ENCODE results near the gene CDCA8.
A peak's percentile ranks its signal among the peaks of the same experiment; 100 is the strongest.
"Not testable (repeated sequence)": the region's sequence is repeated elsewhere in the genome, so short reads cannot be mapped to it uniquely, and the experiment has no call there.

The CDCA8 gene

DNA sequence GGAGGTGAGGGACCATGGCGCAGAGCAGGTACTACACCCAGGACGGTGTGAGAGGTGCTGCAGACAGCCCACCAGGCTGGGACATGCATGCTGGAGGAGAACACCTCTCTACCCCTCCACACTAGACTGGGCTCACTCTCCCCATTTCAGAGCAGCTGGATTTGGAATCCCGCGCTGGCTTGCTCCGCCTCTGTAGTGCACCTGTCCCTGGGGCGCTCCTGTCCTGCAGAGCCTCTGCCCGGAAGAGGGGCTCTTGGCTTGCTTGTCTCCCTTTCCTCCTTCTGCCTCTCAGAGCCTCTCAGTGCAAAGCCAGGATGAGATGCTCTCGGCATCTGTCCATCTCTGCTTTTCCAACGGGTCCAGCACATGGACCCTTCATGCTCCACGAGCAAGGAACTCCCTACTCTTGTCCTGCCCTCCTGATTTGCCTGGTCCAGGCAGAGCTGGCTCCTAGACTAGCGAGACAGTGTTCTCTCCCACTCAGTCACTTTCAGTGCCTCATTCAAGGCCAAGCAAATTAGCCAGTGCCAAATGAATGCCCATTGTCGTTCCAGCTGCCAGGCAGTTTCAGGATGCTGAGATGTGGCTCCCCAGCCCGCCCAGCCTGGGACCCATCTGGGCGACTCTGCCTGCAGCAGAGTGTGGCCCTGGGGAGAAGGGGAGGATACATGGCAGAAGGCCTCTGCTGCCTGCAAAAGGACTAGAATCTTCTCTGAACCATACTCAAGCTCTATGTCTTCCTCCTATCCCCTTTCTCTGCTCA, 33.7 kb downstream of the CDCA8 start:
- DNase-seq: no peak
- in situ Hi-C loops (cut with HindIII; ENCODE audit: low pct_ligation_motif_present, low pct_unique_long_range_greater_than_20kb, low sequenced_read_pairs): no loop called here

DNA sequence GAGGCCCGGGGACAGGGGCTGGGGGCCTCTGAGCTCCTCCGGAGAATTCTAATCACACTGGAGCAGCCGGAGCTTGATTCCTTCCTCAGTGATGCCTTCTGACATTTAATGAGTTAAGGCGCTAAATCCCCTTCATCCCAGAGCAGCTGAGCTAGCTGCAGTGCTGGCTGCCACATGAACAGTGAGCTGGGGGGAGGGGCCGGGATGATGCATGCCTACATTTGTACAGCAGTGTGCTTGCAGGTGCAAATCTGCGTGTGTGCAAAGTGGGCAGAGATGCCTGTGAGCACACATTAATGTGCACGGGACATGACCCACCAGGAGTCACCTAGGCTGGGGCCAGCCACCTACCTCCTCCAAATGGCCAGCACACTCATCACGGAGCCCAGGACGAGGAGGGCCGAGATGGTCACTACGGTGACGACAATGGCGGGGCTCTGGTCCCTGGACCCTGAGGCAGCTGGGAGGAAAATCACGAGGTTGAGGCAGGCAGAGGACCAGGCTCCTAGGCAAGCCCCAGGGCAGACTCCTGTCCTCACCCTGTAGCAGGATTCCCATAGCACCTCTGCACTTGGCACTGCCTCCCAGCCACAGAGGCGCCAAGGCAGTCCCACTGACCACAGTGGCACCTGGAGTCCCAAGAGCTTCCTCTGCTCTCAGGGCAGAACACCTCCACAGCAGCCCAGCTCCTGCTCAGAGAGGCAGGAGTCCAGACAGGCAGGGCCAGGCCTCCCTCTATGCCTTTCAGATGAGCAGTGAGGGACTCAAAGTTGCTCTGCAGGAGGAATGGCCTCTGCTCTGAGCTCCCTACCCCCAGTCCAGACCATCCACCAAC, 34.7 kb downstream of the CDCA8 start:
- in situ Hi-C loops (cut with HindIII; ENCODE audit: low pct_ligation_motif_present, low pct_unique_long_range_greater_than_20kb, low sequenced_read_pairs): no loop called here
- no peak for DNase-seq

DNA sequence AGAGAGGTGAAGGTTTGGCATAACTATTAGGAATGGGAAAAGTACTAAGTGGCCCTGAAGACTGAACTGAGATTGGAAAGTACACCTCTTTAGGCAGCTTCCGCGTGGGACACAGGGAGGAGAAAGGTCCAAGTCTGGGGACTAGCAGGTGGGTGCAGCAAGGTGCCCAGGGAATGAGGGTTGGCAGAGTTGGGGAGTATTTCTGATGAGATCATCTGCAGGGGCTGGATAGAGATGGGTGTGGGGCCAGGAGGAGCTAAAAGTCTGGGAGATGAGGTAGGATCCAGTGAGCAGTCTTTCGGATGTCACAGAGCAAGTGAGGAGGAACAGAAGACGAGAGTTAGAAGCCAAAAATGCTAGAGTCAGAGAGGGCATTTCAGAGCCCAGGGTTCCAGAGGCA, 36.1 kb downstream of the CDCA8 start:
- DNase-seq: no peak
- in situ Hi-C loops (cut with HindIII; ENCODE audit: low pct_ligation_motif_present, low pct_unique_long_range_greater_than_20kb, low sequenced_read_pairs): no loop called here

DNA sequence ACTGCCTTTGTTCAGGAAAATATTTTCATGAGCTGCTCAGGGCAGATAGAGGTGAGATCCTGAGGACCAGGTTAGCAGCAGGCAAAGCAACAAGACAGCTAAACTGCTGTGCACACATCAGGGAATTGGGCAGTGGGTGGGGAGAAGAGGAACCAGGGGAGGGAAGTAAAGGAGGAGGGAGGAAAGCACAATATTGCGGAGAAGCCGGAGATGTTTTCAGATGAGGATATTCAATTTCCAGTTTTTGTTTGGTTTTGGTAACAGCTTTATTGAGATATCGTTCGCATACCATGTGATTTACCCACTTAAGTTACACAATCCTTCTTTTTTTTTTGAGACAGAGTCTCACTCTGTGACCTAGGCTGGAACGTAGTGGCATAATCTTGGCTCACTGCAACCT, 38.1 kb downstream of the CDCA8 start:
- in situ Hi-C loops (cut with HindIII; ENCODE audit: low pct_ligation_motif_present, low pct_unique_long_range_greater_than_20kb, low sequenced_read_pairs): no loop called here
- no peak for DNase-seq

DNA sequence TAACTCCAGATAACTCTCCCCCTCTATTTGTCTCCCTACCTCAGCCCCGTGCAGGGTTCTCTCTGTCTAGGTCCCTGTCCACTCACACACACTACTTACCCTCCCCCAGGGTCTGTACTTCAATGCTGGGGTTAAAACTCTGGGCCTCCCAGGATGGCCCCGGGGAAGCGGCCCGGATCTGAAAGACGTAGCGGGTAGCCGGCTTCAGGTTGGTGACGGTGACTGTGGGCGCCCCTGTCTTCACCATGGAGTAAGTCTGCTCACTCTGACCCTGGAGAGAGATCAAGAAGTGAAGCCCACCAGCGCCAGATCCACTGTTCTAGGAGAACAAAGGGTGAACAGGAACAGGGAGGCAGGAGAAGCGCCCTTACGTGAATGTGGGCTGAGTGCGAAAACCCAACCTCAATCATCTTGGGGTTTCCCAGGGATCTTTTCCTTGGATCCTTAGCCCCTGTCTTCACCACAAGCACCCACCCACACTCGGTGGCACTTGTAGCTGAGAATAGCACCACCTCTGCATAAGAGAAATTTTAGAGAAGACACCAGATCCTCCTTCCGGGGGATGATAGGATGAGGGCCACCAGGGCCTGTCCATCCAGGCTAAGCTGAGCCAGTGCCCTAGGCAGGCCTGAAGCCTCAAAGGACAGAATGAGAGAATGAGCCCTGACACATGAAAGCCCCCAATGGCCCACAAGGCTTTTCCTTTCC, 39.1 kb downstream of the CDCA8 start:
- in situ Hi-C loops (cut with HindIII; ENCODE audit: low pct_ligation_motif_present, low pct_unique_long_range_greater_than_20kb, low sequenced_read_pairs): no loop called here
- no peak for DNase-seq

DNA sequence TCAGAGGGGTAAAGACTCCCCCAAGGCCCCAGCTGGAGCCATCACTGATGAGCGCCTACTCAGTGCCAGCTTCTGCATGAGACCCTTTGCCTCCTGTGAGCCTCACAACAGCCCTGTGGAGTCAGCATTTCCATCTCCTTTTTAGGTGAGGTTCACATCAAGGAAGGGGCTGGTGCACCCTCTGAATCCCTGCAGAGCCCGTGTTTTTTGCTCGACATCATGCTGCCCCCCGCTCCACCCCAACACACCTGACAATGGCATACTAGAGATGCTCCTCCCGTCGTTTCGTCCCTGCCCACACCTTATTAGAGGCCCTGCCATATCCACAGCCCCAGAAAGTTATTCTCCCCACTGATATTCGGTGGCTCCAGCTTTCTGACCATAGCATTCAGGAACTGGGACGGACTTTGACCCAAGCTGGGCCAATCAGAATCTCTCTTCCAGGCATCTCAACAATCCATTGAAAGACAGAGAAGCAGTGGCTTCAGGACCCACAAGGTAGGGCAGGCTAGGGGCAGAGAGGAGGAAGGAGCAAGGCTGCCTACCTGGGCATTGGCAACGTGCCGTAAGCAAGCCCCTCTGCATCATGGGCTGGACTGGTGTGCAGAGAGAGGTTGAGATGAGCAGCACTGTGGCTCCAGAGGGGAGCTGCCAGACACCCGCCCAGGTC, 39.9 kb downstream of the CDCA8 start:
- in situ Hi-C loops (cut with HindIII; ENCODE audit: low pct_ligation_motif_present, low pct_unique_long_range_greater_than_20kb, low sequenced_read_pairs): no loop called here

DNA sequence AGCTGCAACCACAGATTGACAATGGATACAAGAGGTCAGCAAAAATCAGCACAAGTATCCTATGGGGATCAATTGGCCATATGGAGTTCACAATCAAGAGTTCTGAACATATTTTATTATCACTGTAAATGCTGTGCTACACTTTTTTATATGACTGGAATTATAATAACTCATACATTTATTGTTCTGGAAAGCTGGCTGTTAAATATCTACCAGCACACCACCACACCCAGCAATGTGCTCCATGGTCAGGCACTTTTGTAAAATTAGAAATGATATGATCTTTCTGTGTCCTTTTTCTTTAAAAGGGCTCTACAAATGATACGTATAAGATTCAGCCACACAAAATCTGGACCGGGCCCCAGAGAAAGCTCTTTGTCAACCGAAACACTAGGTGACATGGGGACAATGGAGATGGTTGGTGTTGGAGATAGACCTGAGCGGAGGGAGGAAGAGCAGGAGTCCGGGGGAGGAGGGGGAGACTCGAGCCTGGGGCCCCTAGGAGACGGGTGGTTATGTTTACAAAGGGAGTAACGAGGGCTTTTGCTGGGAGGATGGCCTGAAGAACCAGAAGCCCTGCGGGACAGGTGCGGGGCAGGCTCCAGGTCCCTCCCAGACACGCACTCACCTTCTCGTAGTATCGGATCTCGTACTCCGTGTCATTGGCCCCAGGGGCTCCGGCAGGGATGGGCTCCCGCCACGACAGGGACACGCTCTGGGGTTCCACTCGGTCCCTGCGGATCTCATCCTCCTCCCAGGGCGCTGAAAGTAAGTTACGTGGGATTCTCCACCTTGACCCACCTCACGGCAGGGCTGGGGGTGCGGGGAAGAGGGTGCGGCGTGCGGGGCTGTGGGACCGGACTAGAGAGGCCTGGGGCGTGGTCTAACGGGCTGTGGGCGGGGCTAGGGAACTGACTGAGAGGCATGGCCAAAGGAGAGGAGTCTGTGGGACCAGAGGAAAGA, 42.6 kb downstream of the CDCA8 start:
- in situ Hi-C loops (cut with HindIII; ENCODE audit: low pct_ligation_motif_present, low pct_unique_long_range_greater_than_20kb, low sequenced_read_pairs): no loop called here
- DNase-seq: no peak

More for the DNA sequence above, 39.9 kb downstream of the CDCA8 start:
- DNase-seq: no peak

DNA sequence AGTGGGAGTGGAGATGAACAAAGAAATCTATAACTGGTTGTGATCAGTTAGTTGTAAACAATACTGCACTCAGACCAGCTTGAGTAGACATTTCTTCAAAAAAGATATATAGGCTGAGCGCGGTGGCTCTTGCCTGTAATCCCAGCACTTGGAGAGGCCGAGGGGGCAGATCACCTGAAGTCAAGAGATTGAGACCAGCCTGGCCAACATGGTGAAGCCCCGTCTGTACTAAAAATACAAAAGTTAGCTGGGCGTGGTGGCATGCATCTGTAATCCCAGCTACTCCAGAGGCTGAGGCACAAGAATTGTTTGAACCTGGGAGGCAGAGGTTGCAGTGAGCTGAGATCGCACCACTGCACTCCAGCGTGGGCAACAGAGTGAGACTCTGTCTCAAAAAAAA, 45.7 kb downstream of the CDCA8 start:
- in situ Hi-C loops (cut with HindIII; ENCODE audit: low pct_ligation_motif_present, low pct_unique_long_range_greater_than_20kb, low sequenced_read_pairs); DNase-seq: not testable (repeated sequence)

DNA sequence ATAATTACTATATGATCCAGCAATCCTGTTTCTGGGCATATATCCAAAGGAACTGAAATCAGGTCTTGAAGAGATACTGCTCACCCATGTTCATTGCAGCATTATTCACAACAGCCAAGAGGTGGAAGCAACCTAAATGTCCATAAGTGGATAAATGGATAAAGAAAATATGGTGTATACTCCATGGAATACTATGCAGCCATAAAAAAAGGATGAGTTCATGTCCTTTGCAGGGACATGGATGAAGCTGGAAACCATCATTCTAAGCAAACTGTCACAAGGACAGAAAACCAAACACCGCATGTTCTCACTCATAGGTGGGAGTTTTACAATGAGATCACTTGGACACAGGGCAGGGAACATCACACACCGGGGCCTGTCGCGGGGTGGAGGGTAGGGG, 46.3 kb downstream of the CDCA8 start:
- DNase-seq; in situ Hi-C loops (cut with HindIII; ENCODE audit: low pct_ligation_motif_present, low pct_unique_long_range_greater_than_20kb, low sequenced_read_pairs): not testable (repeated sequence)

DNA sequence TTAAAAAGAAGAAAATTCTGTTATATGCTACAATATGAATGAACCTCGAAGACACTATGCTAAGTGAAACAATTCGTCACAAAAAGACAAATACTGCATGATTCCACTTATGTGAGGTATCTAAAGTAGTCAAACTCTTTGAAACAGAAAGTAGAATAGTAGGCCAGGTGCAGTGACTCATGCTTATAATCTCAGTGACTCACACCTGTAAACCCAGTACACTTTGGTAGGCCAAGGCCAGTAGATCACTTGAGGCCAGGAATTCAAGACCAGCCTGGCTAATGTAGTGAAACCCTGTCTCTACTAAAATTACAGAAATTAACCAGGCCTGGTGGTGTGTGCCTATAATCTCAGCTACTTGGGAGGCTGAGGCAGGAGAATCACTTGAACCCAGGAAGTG, 46.9 kb downstream of the CDCA8 start:
- peak; percentile 43 for DNase-seq

DNA sequence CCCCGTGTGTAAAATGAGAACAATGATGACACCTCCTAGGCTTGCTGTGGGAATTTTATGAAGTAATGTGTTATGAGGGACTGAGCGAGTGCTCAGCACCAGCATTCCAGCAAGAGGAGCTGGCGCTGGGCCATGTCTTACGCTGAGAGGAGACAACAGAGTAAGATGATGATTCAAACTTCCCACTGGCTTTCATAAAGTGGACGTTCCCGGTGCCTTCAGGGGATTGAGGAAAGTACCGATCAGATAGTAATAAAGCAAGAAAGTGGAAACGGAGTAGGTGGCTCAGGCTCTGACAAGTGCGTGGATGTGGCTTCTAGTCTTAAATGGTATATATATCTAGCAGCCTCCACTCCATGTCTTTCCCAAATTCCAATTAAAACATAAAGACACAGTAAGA, 48.8 kb downstream of the CDCA8 start:
- in situ Hi-C loops (cut with HindIII; ENCODE audit: low pct_ligation_motif_present, low pct_unique_long_range_greater_than_20kb, low sequenced_read_pairs): no loop called here
- DNase-seq: peak; percentile 60

More for the DNA sequence above, 46.9 kb downstream of the CDCA8 start:
- in situ Hi-C loops (cut with HindIII; ENCODE audit: low pct_ligation_motif_present, low pct_unique_long_range_greater_than_20kb, low sequenced_read_pairs): no loop called here

DNA sequence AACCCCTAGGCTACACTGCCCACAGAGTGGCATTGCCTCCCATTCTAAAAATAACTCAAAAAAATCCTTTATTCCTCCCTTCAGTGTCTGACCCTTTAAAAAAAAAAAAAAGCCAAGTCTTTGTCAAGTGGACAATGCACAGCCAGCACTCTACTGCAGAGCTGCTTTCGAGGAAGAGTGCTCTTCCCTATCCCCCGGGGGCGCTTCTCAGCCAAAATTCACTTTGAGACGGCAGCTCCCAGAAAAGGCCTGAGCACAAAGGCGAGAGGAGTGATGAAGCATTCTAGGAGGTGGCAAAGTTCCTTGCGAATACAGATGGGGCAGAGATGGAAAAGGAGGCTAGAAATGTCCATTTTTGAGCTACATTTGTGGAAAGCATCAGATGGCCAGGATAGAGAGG, 49.3 kb downstream of the CDCA8 start:
- no peak for DNase-seq
- in situ Hi-C loops (cut with HindIII; ENCODE audit: low pct_ligation_motif_present, low pct_unique_long_range_greater_than_20kb, low sequenced_read_pairs): no loop called here

DNA sequence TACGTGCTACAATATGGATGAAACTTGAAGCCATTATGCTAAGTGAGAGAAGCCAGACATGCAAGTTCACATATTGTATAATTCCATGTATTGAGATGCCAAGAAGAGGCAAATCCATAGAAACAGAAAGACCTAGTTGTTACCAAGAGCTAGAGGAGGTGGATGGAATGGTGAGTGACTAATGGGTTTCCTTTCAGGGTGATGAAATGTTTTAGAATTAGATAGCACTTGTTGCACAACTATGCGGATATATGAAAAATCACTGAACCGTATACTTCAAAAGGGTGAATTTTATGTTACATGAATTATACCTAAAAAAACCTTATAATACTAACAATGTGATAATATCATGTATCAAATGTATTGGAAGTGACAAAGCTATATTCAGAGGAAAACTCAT, 54.5 kb downstream of the CDCA8 start:
- in situ Hi-C loops (cut with HindIII; ENCODE audit: low pct_ligation_motif_present, low pct_unique_long_range_greater_than_20kb, low sequenced_read_pairs): no loop called here
- DNase-seq: no peak

DNA sequence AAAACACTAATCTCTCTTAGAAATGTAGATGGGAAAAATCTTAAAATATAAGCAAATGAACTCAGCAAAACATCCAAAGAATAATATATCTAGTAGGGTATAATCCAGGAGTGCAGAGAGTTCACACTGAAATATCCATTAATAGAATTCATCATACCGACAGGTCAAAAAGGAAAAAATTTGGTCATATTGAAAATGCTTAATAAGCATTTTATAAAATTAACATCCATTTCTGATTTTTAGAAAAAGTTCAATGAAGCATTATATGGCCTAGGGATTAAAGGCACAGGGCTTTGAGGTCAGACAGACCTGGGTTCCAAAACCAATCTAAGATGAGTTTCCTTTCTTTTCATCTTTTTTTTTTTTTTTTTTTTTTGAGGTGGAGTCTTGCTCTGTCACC, 56.2 kb downstream of the CDCA8 start:
- in situ Hi-C loops (cut with HindIII; ENCODE audit: low pct_ligation_motif_present, low pct_unique_long_range_greater_than_20kb, low sequenced_read_pairs): no loop called here
- DNase-seq: no peak

DNA sequence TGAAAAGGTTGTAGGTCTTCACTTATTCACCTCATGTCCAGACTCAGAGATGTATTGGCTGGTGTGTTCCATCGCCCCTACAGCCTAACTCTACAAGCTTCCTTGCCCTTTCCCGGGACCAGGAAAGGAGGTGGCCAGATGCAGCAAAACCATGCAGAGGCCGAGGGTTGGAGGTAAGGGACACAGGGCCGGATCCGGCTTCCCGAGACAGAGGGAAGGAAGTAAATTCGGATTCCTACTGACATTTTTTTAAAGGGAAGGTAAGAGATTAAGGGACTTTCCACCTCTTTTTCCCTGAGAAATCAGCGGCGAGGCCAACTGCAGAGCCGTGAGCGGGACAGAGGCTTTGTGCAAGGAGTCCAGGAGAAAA, 59.9 kb downstream of the CDCA8 start:
- in situ Hi-C loops (cut with HindIII; ENCODE audit: low pct_ligation_motif_present, low pct_unique_long_range_greater_than_20kb, low sequenced_read_pairs): no loop called here
- DNase-seq: no peak

DNA sequence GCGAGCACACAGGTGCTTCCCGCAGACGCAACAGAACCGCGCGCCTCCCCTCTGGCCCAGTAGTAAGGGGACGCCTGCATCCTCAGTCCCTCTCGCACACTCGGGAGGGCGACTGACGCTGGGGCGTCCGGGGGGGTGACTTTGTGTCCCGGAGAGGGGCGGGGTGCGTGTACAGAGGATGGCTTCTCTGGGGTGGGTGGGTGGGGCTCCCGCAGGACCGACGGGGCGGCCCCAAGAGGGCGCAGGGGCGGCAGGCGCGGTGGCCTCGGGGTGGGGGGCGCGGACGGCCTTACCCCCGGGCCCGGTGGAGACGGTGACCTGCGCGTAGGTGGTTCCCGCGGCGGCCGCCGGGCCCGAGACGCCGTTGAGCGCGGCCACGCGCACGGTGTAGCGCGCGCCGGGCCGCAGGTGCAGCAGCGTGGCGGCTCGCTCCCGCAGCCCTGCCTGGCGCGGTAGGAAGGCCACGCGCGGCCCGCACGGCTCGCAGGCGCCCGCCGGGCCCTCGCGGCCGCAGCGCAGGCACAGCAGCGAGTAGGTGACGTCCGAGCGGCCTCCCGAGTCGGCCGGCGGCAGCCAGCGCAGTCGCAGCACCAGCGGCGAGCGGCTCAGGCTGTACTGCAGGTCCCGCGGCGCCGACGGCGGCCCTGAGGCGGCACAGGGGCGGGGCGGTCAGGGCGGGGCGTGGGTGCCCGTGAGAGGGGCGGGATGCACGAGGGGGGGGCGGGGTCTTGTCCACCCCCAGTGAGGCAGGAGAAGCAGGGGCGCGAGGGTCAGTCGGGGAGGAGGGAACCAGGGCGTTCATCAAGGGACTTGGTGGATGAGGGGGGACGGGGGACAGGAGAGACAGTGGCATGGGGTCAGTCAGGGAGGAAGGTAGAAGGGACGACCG, 60.5 kb downstream of the CDCA8 start:
- DNase-seq: peak; percentile 41
- in situ Hi-C loops (cut with HindIII; ENCODE audit: low pct_ligation_motif_present, low pct_unique_long_range_greater_than_20kb, low sequenced_read_pairs): no loop called here

All from ACHN (cell line).